Stimulated activated CD4-positive, alpha-beta T cell treated with anti-CD3 and anti-CD28 coated beads, Interleukin-4, amount 100 ng/mL, for 24 hours (primary cell): ENCODE results near the gene RMI2.
"Not testable (repeated sequence)": the region's sequence is repeated elsewhere in the genome, so short reads cannot be mapped to it uniquely, and the experiment has no call there.

Source experiments
- DNase-seq: peaks from one replicate; pipeline ENCODE4 v3.0.0-alpha.2; 2020

Gene RMI2

DNA sequence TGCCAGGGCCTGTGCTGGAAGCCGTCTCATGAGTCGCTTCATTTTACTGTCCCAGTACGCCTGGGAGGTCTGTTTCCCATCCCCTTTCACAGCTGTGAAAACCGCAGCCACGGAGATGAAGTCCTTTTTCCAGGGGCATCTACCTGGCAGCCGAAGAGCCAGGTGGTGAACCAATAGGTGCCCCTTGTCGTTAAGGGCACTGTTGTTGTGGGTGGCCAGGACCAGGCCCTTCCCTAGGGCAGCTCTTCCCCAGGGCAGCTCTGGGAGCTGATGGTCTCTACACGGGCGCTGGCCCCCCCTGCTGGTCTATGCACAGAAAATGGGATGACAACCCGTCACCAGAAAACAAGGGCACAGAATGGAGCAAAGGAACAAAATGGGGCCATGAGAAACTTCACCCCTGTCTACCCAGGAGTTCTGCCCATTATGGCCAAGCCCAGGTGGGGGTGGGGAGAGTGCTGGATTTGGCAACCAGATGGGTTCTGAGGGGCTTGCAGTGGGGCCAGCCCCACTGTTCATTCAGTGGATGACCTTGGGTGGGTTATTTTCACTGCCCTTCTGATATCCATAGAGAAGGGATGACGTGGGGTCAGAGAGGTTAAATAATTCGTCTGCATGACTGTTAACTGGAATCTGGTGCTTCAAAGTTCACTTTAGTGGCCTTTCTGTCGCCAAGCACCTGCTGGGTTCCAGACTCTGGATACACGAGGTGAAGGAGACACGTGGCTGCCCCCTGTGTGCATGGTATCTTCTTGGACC lies 11.5 kb downstream of the RMI2 start:
- peak; percentile 61 for DNase-seq

DNA sequence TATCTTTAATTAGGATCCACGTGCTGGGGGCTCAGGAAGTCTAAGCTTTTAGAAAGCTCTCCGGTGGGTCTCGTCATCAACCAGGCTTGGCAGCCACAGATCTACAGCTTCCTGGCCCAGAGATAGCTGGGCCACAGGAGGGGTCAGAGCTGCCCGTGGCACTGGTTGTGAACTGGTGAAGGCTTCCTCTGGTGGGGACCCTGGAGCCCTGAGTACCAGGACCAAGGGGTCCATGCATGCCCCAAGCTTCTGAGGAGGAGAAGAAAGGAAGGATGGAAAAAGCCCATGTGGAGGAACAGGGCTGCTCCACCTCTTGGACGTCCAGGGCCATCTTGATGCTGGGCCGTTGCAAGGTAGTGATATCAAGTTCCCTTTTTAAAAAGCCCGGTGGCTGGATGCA lies 13.3 kb downstream of the RMI2 start:
- no peak for DNase-seq

DNA sequence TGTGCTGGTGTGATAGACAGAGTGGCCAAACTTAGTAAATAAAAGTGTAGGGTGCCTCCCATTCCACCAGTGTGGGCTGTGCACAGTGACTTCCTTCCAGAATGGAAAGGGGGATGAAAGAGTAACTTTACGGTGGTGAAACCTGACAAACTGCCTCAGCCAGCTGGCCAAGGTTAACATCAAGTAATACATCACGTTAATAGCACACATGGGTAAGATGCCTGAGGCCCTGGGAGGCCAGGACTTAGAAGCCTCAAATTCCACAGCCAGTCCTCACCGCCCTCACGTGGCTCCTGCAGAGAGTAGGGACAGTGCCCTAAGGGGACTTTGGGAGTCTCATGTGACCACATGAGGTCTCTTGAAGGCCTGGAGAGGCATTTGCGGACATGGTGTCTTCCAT lies 14.1 kb downstream of the RMI2 start:
- DNase-seq = no peak

DNA sequence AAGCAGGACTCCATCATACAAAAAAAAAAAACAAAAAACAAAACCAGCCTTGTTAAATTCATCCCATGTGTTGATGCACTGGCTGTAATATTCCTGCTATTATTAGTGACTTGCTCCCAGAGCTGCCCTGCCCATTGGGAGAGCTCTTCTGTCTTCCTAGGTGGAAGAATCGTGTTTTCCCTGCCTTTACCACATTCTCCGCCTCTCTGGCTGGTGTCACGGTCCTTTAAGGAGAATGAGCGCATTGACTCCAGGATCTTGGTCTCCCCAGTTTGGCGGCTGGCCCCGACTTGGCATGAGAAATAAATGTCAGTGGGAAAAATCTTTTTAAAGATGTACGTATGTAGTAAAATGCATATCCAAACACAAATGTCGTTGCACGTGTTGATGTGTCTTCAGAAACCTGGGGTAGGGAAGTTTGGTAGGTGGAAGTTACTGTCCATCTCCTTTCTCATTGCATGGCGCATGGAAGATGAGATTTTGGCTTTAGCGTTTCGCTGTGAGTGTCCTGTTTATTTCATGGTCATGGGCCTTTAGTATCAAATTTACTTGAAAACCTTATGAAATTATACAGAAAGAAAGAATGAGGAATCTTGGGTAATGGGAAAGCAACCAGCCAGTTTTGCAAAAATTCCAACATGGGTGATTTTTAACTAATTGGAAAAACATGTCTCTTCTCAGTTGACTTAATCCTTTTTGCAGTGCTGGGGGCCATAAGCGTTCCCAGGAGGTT lies 15.5 kb downstream of the RMI2 start:
- DNase-seq = no peak

DNA sequence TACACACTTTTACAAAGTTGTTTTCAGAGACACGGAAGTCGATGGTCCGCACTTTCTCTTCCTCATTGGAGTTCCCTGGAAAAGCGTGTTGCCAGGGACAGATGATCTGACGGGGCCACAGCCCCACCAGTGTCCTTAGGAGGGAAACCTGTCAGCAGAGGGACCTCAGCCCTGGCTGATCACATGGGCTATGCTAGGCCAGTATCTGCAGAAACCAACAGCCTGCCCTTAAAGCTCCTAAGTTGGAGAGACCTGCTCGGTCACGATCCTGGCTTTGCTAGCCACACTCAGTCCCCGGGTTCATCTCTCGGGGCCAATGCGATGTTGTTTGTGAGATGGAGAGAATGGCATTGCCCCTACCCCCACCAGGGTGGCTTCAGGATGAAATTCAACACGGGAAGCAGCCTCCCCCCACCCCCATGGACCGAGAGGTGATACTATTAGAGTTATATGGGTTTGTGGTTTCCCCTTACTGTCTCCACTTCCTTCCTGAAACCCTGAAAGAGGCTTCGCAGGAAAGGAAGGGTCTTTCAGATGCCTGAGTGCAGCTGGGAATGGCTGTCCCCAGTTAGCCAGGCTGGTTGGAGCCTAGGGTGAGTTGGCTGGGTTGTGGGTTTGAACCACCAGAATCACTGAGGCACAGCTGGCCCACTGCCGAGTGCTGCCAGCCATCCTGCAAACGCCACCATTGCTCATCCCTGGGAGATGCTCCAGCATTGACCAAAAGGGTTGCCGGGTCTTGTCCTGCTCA lies 16.6 kb downstream of the RMI2 start:
- no peak for DNase-seq

DNA sequence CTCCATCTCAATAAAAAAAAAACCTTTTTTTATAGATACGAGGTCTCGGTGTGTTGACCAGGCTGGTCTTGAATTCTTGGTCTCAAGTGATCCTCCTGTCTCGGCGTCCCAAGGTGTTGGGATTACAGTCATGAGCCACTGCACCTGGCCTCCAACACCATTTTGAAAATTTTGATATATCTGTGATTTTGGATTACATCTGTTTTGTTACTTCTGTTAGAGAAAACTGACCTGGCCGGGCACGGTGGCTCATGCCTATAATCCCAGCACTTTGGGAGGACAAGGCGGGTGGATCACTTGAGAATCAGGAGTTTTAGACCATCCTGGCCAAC lies 18.6 kb downstream of the RMI2 start:
- DNase-seq = no peak

DNA sequence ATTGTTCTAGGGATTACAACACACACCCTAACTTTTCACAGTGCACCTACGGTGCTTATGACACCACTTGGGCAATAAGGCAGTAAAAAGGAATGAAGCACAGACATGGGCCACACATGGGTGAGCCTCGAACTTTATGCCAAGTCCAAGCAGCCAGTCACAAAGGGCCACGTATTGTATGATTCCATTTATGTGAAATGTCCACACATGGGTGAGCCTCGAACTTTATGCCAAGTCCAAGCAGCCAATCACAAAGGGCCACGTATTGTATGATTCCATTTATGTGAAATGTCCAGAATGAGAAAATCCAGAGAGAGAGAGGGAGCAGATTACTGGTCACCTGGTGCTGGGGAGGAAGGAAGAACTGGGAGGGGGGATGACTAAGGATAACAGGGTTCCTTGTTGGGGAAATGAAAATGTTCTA lies 22.2 kb downstream of the RMI2 start:
- no peak for DNase-seq

DNA sequence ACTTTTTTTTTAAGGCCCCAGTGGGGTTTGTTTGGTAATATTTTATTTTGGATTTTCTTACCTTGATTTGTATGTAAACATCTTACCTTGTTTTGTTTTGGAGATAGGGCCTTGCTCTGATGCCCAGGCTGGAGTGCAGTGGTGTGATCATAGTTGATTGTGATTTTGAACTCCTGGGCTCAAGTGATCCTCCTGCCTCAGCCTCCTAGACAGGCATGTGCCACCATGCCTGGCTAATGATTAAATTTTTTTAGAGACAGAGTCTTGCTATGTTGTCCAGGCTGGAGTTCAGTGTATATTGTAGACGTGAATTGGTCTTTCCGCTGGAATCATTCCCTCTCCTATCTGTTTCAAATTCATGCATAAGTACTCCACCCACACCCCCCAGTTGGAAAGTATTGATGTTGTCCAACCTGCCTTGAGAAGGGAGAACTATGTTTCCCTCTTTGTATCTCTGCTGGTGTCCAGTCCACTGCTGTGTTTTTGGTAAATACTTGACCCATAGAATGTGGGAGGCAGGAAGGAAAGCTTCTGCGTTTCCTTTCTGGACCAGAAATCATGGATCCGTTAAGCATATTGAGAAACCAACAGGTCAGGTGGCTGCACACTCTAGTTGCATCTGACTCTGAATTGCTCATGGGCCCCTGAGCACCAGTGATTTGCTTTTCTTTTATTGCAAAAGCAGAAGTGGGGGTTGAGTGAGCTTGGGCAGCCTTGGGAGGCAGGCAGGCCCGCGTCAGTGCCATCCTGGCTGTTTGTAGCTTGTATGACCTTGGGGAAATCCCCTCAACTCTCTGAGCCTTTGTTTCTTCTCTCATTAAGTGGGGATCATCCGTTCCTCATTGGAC lies 25.0 kb downstream of the RMI2 start:
- no peak for DNase-seq

DNA sequence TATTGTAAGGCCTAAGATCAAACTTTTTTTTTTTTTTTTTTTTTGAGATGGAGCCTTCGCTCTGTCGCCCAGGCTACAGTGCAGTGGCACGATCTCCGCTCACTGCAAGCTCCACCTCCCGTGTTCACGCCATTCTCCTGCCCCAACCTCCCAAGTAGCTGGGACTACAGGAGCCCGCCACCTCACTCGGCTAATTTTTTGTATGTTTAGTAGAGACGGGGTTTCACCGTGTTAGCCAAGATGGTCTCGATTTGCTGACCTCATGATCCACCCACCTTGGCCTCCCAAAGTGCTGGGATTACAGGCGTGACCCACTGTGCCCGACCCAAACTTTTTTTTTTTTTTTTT lies 25.6 kb downstream of the RMI2 start:
- DNase-seq = not testable (repeated sequence)

DNA sequence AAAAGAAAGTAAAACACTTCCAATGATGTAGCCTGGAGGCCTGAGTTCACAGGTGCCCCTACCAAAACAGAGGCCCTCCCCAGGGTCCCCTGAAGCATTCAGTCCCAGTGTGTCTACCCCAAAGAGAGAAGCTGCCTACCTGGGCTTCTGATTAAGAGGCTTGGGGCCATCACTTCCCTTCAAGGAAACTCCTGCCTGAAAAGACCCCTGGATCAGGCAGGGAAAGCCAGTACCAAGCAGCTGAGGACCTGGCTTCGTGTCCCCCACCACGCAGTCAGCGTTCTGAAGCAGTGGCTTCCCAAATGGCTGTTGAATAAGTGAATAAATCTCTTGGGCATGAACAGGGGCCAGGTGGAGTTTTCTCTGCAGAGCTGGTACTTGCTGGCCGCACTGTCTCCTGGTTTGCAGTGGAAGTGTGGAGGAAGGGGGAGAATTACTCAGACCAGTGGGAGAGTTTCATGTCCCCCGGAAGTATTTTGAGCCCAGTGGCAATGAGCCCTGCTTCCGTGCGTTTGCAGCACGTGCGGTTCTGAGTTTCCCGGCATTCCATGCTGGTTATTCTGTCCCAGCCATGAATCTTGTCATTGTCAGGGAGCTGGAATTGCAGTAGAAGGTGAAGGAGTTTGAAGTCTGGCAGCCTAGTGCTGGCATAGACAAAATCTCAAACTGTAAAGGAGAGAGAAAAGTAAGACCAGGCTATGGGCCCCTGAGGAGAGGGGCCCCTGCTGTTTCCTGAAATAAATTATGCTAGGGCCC lies 27.0 kb downstream of the RMI2 start:
- DNase-seq = no peak

DNA sequence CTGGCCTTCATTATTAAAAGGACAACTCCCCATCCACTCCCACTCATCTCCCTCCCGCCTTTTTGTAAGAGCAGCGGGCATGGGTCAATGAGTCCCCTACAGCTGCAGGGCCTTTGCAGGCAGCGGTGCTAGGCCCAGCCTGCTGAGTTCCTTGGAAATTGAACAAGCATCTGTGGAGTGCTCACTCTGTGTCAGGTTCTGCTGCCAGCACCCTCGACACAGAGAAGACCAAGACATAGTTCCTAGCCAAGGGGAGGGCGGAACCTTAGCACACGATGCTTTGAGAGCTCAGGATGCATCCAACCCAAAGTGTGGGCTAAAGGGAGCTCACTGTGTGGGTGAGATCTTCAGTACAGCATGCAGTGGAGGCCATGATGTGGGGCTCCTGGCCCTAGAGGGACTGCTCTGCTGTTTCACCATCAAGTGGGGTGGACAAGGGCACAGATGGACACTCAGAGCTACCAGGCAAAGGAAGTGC lies 27.6 kb downstream of the RMI2 start:
- no peak for DNase-seq

DNA sequence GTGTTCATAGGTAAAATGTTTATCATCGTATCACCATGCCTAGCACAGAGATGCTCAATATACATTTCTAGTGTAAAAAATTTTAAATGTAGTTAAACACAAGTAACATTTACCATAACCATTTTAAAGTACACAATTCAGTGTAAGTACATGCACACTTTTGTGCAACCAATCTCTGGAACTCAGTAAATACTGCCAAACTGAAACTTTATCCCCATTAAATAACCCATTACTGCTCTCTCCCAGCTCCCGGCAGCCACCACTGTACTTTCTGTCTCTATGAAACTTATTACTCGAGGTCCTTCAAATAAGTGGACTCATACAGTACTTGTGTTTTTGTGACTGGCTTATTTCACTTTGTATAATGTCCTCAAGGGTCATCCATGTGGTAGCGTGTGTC lies 29.0 kb downstream of the RMI2 start:
- DNase-seq = no peak

DNA sequence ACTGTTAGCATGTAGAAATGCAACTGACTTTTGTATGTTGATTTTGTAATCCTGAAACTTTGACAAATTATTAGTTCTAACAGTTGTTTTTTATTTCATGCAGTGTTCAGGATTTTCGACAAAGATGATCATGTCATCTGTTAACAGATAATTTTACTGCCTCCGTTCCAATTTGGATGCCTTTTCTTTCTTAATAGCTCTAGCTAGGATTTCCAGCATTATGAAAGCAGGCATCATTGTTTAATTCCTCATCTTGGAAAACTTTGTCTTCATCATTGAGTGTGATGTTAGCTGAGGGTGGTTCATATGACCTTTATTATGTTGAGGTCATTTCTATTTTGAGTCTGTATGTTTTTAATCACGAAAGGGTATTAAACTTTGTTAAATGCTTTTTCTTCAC lies 31.9 kb downstream of the RMI2 start:
- no peak for DNase-seq

DNA sequence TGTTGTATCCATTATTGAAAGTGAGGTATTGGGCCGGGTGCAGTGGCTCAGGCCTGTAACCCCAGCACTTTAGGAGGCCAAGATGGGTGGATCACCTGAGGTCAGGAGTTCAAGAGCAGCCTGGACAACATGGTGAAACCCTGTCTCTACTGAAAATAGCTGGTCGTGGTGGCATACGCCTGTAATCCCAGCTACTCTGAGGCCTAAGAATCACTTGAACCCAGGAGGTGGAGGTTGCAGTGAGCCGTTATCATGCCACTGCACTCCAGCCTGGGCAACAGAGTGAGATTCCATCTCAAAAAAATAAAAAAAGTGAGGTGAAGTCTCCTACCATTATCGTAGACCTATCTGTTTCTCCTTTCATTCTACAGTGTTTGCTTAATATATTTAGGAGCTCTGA lies 33.7 kb downstream of the RMI2 start:
- not testable (repeated sequence) for DNase-seq

DNA sequence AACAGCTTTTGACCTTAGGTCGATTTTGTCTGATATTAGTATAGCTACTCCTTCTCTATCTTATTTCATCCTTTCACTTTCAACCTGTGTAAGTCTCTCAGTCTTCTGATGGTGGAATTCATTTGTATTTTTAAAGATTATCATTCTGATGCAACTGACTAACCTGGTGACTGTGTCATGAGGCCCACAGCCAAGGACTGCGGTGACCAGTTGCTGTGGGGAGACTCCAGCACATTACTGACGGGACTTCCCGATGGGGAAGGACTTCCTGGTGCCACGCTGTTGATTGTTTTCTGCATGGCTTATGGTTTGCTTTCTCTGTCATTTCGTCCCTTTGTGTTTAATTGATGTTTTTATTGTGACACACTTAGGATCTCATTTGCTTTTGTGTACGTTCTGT lies 34.2 kb downstream of the RMI2 start:
- peak; percentile 56 for DNase-seq

DNA sequence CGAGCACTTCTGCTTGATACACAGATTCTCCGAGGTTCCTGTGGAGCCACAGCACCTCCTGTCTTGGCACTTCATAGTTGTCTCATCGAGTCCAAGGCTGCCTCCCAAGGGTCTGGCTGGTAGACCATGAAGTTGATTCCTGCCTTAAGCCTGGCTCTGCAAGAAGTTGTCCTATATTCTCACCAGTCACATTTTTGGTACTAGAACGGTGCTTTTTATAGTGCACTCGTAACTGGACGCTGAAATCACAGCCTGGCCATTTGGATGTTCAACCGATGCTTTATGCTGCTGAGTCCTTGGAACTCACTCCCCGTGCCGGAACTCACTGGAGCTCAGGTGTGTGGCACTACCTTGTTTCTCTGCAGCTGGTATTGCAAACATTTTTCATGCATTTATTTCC lies 35.6 kb downstream of the RMI2 start:
- no peak for DNase-seq

DNA sequence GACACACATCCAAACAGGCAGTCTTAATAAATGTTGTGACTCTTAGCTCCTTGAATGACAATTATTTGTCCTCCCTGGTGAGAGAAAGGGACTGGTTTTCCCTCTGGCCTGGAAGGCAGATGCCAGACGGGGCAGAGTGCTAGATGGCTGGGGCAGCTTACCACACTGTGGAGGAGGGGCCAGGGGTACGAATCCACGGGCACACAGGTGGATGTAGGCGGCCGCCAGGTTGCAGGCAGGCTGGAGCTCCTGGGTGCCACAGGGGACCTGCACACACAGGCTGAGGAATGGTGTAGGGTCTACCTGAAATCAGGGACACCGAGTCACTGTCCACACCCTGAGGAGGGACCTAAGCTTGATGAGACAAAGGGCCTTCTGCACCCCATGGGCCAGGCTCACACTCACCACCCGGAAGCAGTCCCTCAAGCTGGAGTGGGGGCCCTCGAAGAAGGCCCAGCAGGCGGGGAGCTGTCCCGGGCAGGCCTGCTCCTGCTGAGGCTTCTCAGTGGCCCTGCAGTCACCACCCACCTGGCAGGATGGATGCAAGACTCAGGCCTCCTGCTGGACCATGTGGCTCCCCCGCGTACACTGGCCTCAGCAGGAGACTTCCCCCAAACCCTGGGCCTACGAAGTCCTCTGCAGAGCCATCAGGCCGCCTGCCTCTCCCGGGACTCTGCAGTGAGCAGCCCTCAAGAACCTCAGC lies 38.4 kb downstream of the RMI2 start:
- DNase-seq = no peak

DNA sequence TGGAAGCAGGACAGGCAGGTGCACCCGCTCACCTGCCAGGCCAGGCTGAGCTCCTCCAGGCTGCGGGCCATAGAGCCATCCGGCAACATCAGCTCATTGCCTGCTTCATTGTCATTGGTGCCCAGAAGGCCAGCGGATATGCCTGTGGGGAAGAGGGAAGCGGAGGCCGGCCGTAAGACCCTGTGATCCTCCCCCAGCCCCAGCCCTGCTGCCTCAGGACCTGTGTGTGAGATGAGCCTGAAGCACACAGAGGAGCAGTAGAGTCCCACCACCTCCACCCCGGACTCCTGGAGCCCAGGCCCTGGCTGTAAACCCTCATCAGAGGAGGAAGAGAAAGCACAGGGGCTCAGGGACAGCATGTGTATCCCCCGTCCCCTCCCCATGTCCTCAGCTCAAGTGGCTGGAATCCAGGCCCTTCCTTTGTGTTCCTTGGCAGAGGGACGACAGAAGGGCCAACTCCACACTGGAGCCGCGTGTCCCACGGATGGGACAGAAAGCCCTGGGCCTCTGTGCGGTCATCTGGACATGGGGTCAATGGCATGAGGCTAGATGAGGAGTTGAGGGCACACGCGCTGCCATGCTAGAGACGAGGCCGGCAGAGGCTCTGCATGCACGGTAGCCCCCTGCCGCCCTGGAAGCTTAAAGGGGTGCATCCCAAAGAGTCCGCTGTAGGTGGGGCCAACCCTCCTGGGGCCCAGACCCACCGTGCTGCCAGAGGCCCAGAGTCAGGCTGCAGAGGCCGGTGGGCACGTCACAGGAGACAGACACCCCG lies 39.1 kb downstream of the RMI2 start:
- DNase-seq = no peak

DNA sequence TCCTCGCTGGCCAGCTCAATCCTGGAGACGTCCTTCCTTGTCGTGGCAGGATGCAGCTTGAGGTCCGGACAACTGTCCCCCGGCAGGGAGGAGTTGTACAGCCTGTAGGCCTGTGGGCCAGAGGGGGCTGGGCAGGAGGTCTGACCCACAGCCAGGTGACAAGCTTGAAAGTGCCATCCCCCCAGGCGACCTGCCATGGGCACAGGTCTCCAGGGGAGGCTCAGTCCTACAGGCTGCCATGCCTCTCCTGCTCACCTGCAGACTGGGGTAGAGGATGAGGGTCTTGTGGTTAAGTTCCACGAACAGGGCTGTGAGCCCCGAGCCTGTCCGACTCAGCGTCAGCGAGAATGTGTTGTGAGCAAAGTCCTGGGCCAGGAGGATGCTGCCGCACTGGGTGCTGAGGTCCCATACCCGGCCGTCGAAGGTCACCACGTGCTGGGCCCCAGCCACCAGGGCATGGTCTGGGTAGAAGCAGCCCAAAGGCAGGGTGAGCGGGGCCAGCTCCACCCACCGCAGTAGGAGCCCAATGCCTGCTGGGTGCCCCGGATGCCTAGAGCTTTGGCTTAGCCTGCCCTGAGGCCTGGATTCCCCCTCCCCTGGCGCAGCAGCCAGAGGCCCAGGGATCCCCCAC lies 39.8 kb downstream of the RMI2 start:
- no peak for DNase-seq

DNA sequence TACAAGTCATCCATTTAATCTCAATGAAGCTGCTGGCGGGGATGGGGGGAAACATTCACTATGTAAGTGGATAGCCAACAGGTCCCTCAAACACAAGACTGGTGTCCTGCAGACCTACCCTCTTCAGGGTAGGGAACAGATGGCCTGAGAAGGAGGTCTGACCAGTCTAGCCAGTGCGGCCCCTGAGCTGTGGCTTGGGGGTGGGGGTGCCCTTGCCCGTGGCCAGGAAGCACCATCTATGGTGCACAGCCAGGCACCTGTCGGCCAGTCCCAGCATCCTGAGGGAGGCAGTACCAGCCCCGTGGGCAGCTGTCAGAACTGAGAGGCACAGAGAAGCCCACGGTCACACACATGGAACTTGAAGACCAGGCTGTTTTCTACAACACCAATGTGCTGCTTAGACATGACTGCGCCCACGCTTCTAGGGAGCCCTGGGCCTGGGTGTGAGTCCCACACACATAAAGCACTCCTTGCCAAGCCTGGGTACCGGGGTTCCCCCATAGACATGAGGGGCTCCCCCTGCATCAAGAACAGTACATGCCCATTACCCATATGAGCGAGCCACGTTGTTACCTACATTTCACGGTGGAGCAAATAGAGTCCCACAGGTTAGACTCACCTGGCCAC lies 40.9 kb downstream of the RMI2 start:
- no peak for DNase-seq
